ENCODE results near the gene NRP2.

DNA sequence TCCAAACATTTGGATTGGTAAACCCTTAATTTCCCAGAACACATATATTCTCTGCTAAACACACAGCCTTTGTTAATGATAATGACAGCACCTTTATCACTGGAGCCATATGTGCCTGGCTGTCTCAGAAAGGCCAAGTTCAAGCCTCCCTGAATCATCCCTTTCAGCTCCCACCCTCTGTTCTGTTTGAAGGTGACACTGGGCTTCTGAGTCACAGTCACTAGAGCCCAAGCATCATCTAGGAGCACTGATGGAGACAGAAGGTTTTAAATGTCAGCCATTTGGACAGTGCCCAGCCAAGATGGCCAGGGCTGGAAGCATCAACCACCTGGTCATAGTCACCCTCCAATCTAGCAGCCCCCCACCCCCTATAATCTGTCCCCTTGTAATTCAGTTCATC, 80.6 kb downstream of the NRP2 start:
- TF ChIP-seq POLR2A (IDR thresholded peaks at IDR 0.05) (no peak), EP300 (IDR thresholded peaks at IDR 0.05) (no peak)
- TF ChIP-seq, protein P1, sequence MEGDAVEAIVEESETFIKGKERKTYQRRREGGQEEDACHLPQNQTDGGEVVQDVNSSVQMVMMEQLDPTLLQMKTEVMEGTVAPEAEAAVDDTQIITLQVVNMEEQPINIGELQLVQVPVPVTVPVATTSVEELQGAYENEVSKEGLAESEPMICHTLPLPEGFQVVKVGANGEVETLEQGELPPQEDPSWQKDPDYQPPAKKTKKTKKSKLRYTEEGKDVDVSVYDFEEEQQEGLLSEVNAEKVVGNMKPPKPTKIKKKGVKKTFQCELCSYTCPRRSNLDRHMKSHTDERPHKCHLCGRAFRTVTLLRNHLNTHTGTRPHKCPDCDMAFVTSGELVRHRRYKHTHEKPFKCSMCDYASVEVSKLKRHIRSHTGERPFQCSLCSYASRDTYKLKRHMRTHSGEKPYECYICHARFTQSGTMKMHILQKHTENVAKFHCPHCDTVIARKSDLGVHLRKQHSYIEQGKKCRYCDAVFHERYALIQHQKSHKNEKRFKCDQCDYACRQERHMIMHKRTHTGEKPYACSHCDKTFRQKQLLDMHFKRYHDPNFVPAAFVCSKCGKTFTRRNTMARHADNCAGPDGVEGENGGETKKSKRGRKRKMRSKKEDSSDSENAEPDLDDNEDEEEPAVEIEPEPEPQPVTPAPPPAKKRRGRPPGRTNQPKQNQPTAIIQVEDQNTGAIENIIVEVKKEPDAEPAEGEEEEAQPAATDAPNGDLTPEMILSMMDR (IDR thresholded peaks at IDR 0.05): no peak
